ENCODE data around the gene STUM.

DNA sequence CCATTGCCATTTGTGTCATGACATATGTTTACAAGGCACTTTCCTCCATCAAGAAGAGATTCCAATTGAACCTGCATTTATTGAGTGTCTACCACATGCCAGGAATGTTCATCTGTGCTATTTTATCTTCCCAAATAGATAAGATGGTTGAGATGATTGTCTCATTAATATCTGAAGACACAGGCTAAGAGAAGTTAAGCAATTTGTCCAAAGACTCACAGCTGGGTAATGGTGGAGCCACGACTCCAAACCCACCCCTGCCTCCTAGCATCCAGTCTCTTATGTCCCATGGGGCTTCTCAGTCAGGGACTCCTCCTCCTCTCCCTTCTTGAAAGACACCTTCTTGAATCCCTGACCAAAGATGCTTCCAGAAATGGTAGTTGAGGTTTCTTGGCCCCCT, 68.1 kb downstream of the STUM start:
- TF ChIP-seq, protein P1, sequence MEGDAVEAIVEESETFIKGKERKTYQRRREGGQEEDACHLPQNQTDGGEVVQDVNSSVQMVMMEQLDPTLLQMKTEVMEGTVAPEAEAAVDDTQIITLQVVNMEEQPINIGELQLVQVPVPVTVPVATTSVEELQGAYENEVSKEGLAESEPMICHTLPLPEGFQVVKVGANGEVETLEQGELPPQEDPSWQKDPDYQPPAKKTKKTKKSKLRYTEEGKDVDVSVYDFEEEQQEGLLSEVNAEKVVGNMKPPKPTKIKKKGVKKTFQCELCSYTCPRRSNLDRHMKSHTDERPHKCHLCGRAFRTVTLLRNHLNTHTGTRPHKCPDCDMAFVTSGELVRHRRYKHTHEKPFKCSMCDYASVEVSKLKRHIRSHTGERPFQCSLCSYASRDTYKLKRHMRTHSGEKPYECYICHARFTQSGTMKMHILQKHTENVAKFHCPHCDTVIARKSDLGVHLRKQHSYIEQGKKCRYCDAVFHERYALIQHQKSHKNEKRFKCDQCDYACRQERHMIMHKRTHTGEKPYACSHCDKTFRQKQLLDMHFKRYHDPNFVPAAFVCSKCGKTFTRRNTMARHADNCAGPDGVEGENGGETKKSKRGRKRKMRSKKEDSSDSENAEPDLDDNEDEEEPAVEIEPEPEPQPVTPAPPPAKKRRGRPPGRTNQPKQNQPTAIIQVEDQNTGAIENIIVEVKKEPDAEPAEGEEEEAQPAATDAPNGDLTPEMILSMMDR (IDR thresholded peaks at IDR 0.05; ENCODE audit: borderline replicate concordance, extremely low read depth, low read length, poor library complexity, severe bottlenecking), result no peak
- no peak for TF ChIP-seq EZH2 (IDR thresholded peaks at IDR 0.05; ENCODE audit: borderline replicate concordance, low read depth, low read length, severe bottlenecking)

Data from DND-41 (cell line).